ENCODE data around the gene PARP1. TPM values are rescaled to one million over a fixed set of nuclear protein-coding genes. Genes with fewer than 3 reads are reported as not detected.

Gene PARP1
- total and polyA plus RNA-seq, 4 donors: 11.9 to 50.0 (median 27.4) TPM

DNA sequence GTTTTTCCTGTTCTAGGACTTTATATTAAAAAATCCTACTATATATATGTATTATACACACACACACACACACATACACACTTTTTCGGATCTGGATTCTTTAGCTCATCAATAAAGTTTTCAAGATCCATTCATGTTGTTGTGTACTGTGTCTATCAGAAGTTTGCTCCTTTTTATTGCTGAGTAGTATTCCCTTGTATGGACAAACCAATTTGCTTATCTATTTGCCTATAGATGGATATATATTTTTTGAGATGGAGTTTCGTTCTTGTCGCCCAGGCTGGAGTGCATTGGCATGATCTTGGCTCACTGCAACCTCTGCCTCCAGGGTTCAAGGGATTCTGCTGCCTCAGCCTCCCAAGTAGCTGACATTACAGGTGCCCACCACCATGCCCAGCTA, 78.7 kb downstream of the PARP1 start:
- Histone ChIP-seq H3K9me3 (ENCODE audit: control insufficient read depth, low read length) (no peaks in the 10 kb centered on the region), H3K4me1 (ENCODE audit: control insufficient read depth in 1 of 2, insufficient read depth in 2 of 2, low read length in 2 of 2) (no peaks in the 10 kb centered on the region), H3K27me3 (ENCODE audit: control insufficient read depth in 1 of 2, insufficient read depth in 2 of 2, low read length in 1 of 2) (no peaks in the 10 kb centered on the region), H3K36me3 (ENCODE audit: control insufficient read depth in 1 of 2, insufficient read depth in 2 of 2, low read length in 1 of 2) (no peaks in the 10 kb centered on the region), H3K27ac (ENCODE audit: low read depth in 1 of 2, low read length in 2 of 2) (no peak overlapping the region), H3K4me3 (ENCODE audit: low read length in 2 of 2) (no peak overlapping the region)
- WGBS, 2 donors: 96% methylated on average over 3 of the region's 3 CpGs
- ATAC-seq (ENCODE audit: low FRiP score) (no peak), DNase-seq (no peak)
- intact Hi-C loops (cut with DNase I): no loop called here

DNA sequence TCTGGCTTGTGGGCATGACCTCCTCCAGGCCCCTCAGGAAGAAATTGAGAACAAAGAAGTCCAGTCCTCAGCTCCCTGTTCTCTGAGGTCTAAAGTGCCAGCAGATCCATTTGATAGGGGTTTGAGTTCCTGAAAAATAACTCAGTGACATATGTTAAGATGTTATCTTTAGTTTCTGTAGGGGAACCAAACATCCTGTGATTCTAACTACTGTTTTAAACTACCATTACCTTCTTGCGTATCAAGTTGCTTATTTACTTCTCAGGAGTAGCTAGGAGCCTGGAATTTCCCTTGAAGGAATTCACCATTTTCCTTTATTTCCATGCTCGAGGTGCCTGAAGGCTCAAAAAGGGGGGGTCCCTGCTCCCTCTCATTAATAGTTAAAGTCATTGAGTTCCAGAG, 80.1 kb downstream of the PARP1 start:
- ATAC-seq (ENCODE audit: low FRiP score): no peak

DNA sequence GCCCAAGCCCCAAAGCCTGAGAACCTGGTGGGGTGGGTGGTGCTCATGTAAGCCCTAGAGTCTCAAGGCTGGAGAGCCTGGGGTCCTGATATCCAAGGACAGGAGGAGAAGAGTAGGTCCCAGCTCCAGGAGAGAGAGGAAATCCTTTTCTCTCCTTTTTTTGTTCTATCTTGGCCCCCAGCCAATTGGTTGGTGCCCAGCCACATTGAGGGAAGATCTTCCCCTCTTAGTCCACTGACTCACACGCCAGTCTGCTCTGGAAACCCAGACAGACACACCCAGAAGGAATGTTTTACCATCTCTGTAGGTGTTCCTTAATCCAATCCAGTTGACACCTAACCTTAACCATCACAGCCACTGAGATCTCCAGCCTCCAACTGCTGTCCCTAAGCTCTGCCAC, 82.7 kb downstream of the PARP1 start:
- ATAC-seq (ENCODE audit: low FRiP score) (no peak), DNase-seq (no peak)
- H3K27me3 ChIP-seq (ENCODE audit: control insufficient read depth in 1 of 2, insufficient read depth in 2 of 2, low read length in 1 of 2): no peaks in the 10 kb centered on the region
- H3K27ac ChIP-seq (ENCODE audit: low read depth in 1 of 2, low read length in 2 of 2): no peak overlapping the region
- H3K9me3 ChIP-seq (ENCODE audit: control insufficient read depth, low read length): no peaks in the 10 kb centered on the region
- intact Hi-C loops (cut with DNase I): no loop called here
- H3K4me3 ChIP-seq (ENCODE audit: low read length in 2 of 2): no peak overlapping the region
- H3K4me1 ChIP-seq (ENCODE audit: control insufficient read depth in 1 of 2, insufficient read depth in 2 of 2, low read length in 2 of 2): no peaks in the 10 kb centered on the region
- no peaks in the 10 kb centered on the region for H3K36me3 ChIP-seq (ENCODE audit: control insufficient read depth in 1 of 2, insufficient read depth in 2 of 2, low read length in 1 of 2)
- 71 to 72% methylated on average over 1 of the region's 1 CpG for WGBS, 2 donors

More for the DNA sequence above, 80.1 kb downstream of the PARP1 start:
- H3K4me1 ChIP-seq (ENCODE audit: control insufficient read depth in 1 of 2, insufficient read depth in 2 of 2, low read length in 2 of 2): no peaks in the 10 kb centered on the region
- DNase-seq: no peak
- no peaks in the 10 kb centered on the region for H3K27me3 ChIP-seq (ENCODE audit: control insufficient read depth in 1 of 2, insufficient read depth in 2 of 2, low read length in 1 of 2)
- 84 to 89% methylated on average over 2 of the region's 2 CpGs for WGBS, 2 donors
- no peaks in the 10 kb centered on the region for H3K9me3 ChIP-seq (ENCODE audit: control insufficient read depth, low read length)
- no peak overlapping the region for H3K27ac ChIP-seq (ENCODE audit: low read depth in 1 of 2, low read length in 2 of 2)
- no peak overlapping the region for H3K4me3 ChIP-seq (ENCODE audit: low read length in 2 of 2)
- H3K36me3 ChIP-seq (ENCODE audit: control insufficient read depth in 1 of 2, insufficient read depth in 2 of 2, low read length in 1 of 2): no peaks in the 10 kb centered on the region
- intact Hi-C loops (cut with DNase I): no loop called here

DNA sequence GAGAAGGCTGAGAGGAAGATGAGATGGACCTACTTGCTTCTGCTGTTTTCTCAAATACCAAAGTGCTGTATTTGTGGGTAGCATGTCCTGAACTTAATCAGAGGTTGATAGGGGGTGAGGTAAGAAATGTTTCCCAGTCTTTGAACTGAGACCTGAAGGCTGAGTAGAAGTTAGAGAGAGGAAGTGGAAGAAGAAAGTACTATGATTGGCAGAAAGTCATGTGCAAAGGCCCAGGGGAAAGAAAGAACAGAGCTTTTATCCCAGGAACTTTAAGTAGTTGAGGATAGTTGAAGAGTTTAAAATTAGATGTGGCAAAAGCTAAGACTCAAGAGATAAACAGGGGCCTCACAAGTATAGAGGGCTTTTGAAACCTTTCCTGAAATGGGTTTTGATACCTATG, 83.4 kb downstream of the PARP1 start:
- no peak overlapping the region for H3K4me3 ChIP-seq (ENCODE audit: low read length in 2 of 2)
- ATAC-seq (ENCODE audit: low FRiP score): no peak

DNA sequence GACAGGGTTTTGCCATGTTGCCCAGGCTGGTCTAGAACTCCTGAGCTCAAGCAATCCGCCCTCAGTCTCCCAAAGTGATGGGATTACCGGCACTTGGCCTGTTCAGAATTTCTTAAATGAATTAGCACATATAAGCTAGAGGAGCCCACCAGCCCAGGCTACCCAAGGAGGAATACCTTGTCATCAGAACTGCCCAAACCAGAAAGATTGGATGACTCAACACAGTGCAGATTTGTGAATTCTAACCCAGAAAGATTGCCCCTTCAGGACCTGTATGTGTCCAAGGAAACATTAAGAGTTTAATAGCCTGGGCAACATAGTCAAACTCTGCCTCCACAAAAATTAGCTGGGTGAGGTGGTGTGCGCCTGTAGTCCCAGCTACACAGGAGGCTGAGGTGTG, 84.9 kb downstream of the PARP1 start:
- WGBS, 2 donors: 91 to 95% methylated on average over 3 of the region's 3 CpGs
- H3K36me3 ChIP-seq (ENCODE audit: control insufficient read depth in 1 of 2, insufficient read depth in 2 of 2, low read length in 1 of 2): no peaks in the 10 kb centered on the region
- ATAC-seq (ENCODE audit: low FRiP score) (no peak), DNase-seq (no peak)
- H3K4me1 ChIP-seq (ENCODE audit: control insufficient read depth in 1 of 2, insufficient read depth in 2 of 2, low read length in 2 of 2): no peaks in the 10 kb centered on the region
- intact Hi-C loops (cut with DNase I): no loop called here
- H3K4me3 ChIP-seq (ENCODE audit: low read length in 2 of 2): no peak overlapping the region
- no peaks in the 10 kb centered on the region for H3K27me3 ChIP-seq (ENCODE audit: control insufficient read depth in 1 of 2, insufficient read depth in 2 of 2, low read length in 1 of 2)
- no peak overlapping the region for H3K27ac ChIP-seq (ENCODE audit: low read depth in 1 of 2, low read length in 2 of 2)
- H3K9me3 ChIP-seq (ENCODE audit: control insufficient read depth, low read length): no peaks in the 10 kb centered on the region

More for the DNA sequence above, 83.4 kb downstream of the PARP1 start:
- Histone ChIP-seq H3K9me3 (ENCODE audit: control insufficient read depth, low read length) (no peaks in the 10 kb centered on the region), H3K4me1 (ENCODE audit: control insufficient read depth in 1 of 2, insufficient read depth in 2 of 2, low read length in 2 of 2) (no peaks in the 10 kb centered on the region), H3K27me3 (ENCODE audit: control insufficient read depth in 1 of 2, insufficient read depth in 2 of 2, low read length in 1 of 2) (no peaks in the 10 kb centered on the region), H3K36me3 (ENCODE audit: control insufficient read depth in 1 of 2, insufficient read depth in 2 of 2, low read length in 1 of 2) (no peaks in the 10 kb centered on the region), H3K27ac (ENCODE audit: low read depth in 1 of 2, low read length in 2 of 2) (no peak overlapping the region)
- DNase-seq: no peak
- intact Hi-C loops (cut with DNase I): no loop called here

DNA sequence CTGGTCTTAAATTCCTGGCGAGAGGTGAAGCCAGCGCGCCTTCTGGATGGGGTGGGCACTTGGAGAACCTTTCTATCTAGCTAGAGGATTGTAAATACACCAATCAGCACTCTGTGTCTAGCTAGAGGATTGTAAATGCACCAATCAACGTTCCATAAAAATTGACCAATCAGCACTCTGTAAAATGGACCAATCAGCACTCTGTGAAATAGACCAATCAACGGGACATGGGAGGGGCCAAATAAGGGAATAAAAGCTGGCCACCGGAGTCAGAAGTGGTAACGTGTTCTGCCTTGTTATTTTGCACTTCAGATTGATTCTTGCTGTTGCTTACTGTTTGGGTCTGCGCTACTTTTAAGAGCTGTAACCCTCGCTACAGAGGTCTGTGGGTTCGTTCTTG, 87.0 kb downstream of the PARP1 start:
- no peak overlapping the region for H3K4me3 ChIP-seq (ENCODE audit: low read length in 2 of 2)
- no peaks in the 10 kb centered on the region for H3K36me3 ChIP-seq (ENCODE audit: control insufficient read depth in 1 of 2, insufficient read depth in 2 of 2, low read length in 1 of 2)
- DNase-seq: no peak
- H3K27ac ChIP-seq (ENCODE audit: low read depth in 1 of 2, low read length in 2 of 2): no peak overlapping the region
- no peaks in the 10 kb centered on the region for H3K4me1 ChIP-seq (ENCODE audit: control insufficient read depth in 1 of 2, insufficient read depth in 2 of 2, low read length in 2 of 2)
- ATAC-seq (ENCODE audit: low FRiP score): no peak
- H3K9me3 ChIP-seq (ENCODE audit: control insufficient read depth, low read length): no peaks in the 10 kb centered on the region
- WGBS, 2 donors: 95% methylated on average over 10 of the region's 10 CpGs
- intact Hi-C loops (cut with DNase I): no loop called here
- no peaks in the 10 kb centered on the region for H3K27me3 ChIP-seq (ENCODE audit: control insufficient read depth in 1 of 2, insufficient read depth in 2 of 2, low read length in 1 of 2)

DNA sequence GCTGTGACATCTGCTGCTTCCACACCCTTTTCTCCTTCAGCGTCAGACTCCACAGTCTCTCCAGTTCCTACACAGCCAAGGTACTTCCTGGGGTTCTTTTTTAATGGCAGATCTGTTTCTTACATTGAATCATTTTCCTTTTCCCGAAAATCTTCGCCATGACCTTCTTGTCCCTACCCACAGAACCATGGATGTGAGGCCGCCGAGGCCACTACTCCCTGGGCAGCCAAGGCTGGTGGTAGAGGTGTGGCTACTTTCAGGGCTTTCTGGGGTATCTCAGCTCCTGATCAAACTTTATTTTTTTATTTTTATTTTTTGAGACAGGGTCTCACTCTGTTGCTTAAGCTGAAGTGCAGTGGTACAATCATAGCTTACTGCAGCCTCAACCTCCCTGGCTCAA, 89.4 kb downstream of the PARP1 start:
- no peaks in the 10 kb centered on the region for H3K4me1 ChIP-seq (ENCODE audit: control insufficient read depth in 1 of 2, insufficient read depth in 2 of 2, low read length in 2 of 2)
- H3K27ac ChIP-seq (ENCODE audit: low read depth in 1 of 2, low read length in 2 of 2): no peak overlapping the region
- DNase-seq: no peak
- no peaks in the 10 kb centered on the region for H3K9me3 ChIP-seq (ENCODE audit: control insufficient read depth, low read length)
- no peaks in the 10 kb centered on the region for H3K27me3 ChIP-seq (ENCODE audit: control insufficient read depth in 1 of 2, insufficient read depth in 2 of 2, low read length in 1 of 2)
- intact Hi-C loops (cut with DNase I): no loop called here
- no peak overlapping the region for H3K4me3 ChIP-seq (ENCODE audit: low read length in 2 of 2)
- no peaks in the 10 kb centered on the region for H3K36me3 ChIP-seq (ENCODE audit: control insufficient read depth in 1 of 2, insufficient read depth in 2 of 2, low read length in 1 of 2)
- no peak for ATAC-seq (ENCODE audit: low FRiP score)
- WGBS, 2 donors: 97 to 100% methylated on average over 5 of the region's 5 CpGs

DNA sequence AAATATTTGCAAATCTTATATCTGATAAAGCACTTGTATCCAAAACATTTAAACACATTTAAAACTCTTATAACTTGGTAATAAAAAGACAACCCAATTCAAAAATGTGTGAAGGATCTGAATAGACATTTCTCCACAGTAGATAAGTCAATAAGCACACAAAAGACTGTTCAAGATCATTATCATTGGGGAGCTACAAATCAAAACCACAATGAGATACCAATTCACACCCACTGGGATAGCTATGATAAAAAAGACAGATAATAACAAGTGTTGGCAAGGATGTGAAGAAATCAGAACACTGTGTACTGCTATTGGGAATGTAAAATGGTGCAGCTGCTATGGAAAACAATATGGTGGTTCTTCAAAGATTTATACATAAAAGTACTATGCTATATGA, 93.8 kb downstream of the PARP1 start:
- no peaks in the 10 kb centered on the region for H3K9me3 ChIP-seq (ENCODE audit: control insufficient read depth, low read length)
- no peak overlapping the region for H3K27ac ChIP-seq (ENCODE audit: low read depth in 1 of 2, low read length in 2 of 2)
- ATAC-seq (ENCODE audit: low FRiP score): no peak
- no peak for DNase-seq
- no peaks in the 10 kb centered on the region for H3K27me3 ChIP-seq (ENCODE audit: control insufficient read depth in 1 of 2, insufficient read depth in 2 of 2, low read length in 1 of 2)
- no peaks in the 10 kb centered on the region for H3K4me1 ChIP-seq (ENCODE audit: control insufficient read depth in 1 of 2, insufficient read depth in 2 of 2, low read length in 2 of 2)
- no peak overlapping the region for H3K4me3 ChIP-seq (ENCODE audit: low read length in 2 of 2)
- no peaks in the 10 kb centered on the region for H3K36me3 ChIP-seq (ENCODE audit: control insufficient read depth in 1 of 2, insufficient read depth in 2 of 2, low read length in 1 of 2)
- intact Hi-C loops (cut with DNase I): no loop called here

DNA sequence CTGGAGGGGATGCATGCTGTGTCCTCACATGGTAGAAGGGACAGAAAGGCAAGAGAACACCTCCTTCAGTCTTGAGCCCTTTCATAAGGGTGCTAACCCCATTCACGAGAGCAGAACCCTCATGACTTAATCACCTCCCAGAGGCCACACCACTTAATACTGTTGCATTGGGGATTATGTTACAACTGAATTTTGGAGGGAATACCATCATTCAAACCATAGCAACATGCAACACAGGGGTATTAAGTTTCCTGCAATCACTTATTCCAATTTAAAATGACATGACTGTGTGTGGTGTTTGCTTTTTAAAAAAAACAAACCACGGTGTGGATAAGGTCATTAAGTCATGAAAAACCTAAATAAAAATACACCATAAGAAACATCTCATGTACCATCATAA, 95.8 kb downstream of the PARP1 start:
- WGBS, 2 donors: 91 to 92% methylated on average over 2 of the region's 2 CpGs
- intact Hi-C loops (cut with DNase I): no loop called here
- no peak overlapping the region for H3K27ac ChIP-seq (ENCODE audit: low read depth in 1 of 2, low read length in 2 of 2)

More for the DNA sequence above, 95.8 kb downstream of the PARP1 start:
- Histone ChIP-seq H3K9me3 (ENCODE audit: control insufficient read depth, low read length) (no peaks in the 10 kb centered on the region), H3K4me1 (ENCODE audit: control insufficient read depth in 1 of 2, insufficient read depth in 2 of 2, low read length in 2 of 2) (no peaks in the 10 kb centered on the region), H3K27me3 (ENCODE audit: control insufficient read depth in 1 of 2, insufficient read depth in 2 of 2, low read length in 1 of 2) (no peaks in the 10 kb centered on the region), H3K36me3 (ENCODE audit: control insufficient read depth in 1 of 2, insufficient read depth in 2 of 2, low read length in 1 of 2) (no peaks in the 10 kb centered on the region), H3K4me3 (ENCODE audit: low read length in 2 of 2) (no peak overlapping the region)
- ATAC-seq (ENCODE audit: low FRiP score) (no peak), DNase-seq (no peak)
